NCI-H1105 treated with DMSO at 0.1 percent for 48 hours (cell line): Measurements from ENCODE around the gene VRK1.

Experiments used
- DNase-seq: peaks from one replicate; lab custom pipeline; 2025; lab: John Stamatoyannopoulos, UW

VRK1 gene

DNA sequence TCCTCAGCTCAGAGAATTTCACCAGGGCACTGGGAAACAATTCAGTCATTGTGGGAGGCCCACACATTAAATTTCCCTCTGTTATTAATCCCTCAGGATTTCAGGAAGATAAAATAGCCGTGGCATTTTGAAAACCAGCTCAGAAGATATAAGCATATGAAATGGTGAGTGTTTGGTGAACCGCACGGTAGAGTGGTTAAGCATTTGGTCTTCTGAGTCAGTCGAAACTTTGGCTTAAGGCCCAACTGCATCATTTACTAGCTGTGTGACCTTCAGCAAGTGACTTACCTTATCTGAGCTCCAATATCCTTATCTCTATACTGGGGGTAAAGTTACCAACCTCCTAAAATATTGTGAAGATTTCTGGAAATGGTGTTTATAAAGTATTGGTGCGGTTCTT, 5.2 kb upstream of the VRK1 start:
- no peak for DNase-seq

DNA sequence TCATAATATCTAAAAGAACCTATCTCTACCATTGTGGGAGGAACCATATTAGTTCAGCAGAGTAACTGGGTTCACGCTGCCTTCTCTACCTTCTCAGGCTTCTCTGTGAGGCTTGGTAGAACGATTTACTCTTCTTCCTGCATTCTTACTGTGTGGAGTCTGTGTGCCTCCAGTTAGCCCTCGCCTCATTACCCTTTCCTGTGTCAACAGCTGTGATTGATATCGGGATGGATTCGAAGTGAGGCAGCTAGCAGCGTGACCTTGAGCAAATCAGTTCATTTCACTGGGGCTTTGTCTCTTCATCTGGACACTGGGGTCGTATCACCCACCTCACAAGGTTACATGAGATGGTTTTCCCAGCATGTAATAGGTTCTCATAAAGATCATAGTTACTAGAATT, 4.6 kb upstream of the VRK1 start:
- DNase-seq = no peak

DNA sequence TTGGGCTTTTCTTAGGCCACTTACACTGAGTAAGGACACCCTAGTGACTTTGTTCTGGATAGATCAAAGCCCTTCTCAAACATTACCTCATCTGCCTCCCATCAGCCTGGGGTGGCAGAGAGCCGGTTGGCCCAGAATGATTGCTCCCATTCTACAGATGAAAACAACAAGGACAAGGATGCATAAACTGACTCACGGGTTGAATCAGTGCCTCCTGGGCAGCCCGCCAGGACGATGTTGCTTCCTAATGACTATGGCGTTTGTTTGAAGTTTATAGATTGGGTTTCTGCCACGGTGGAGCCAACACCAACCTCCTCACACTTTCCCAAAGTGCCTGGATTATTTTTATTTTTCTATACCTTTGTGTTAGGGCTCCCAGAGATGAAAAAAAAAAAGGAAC, 3.6 kb upstream of the VRK1 start:
- no peak for DNase-seq

DNA sequence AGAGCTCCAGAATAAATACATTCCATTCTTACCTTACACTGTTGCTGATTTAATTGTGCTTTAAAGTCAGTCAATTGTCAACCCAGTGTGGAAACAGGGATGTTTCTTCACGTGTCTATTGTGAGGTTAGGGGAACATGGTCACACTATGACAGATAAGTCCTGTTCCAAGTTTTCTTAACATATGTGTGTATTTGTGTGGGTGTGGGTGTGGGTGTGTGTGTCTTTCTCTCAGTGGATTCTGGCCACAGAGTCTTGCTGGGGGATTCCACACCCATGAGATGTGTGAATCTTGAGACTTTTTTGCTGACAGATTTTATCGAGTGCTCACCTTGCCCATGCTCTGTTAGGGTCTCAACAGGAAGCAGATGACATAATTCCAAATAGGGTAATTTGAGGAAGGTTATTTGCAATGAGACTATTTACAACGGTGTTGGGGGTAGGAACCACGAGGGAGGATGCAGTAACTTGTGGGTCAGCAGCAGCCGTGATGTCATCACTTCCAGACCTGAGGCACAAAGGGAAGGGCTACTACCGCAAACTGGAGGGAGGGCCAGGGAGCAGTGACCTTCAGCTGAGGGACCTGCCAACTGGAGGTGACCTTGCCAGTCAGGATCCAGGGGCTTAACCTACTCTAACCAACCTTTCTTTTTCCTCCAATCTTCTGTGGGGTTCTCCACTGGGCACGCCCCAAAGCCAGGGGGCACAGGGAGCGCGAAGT, 1.9 kb upstream of the VRK1 start:
- DNase-seq = no peak

DNA sequence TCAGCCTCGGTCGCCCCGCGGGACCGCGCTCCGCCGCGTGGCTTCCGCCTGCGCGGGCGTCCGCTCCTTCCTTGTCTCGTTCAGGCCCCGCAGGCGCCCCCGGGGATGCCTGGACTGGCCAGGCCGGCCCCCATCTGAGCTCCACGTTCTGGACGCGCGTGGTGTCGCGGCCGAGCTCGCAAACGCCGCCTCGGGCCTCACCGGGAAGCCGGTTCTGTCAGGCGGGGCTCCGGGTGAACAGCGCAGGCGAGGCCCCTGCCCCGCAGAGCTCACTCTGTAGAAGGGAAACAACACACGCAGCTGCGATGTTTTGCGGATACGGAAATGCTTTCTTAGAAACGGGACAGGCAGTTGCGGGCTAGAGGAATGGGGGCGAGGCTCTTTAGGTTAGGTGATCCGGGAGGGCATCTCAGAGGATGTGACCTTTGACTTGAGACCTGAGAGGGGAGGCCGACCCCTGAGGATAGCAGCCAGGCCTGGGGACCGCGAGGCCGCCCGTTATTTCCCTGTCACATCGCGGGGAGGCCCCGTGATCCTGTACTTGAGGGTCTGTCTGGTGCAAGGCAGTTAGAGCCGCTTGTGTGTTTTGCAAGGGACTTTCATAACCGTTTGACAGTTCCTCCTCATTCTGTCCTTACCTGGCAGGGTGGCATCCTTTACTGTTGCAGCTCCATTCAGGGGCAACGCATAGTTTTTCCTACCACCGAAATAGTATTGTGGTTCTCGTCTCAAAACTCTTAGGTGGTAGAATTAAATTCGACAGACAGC, 584 bp downstream of the VRK1 start:
- DNase-seq = no peak

DNA sequence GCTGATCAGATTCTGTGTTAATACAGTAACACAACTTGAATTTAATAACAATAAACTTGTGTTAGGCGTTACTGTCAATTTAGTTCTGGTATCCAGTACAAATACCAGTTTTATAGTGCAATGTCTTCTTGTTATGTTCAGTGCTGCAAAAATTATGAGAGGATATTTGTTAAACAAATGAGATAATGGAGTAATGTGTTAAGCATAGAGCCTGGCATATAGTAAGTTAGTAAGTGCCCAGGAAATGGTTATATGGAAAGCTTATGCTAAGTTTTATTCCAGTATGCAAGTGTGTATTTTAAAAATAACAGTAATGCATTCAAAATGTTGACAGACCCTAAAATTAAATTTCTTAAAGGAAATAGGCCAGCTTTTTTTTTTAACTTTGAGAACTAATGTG, 1.8 kb downstream of the VRK1 start:
- DNase-seq = no peak

DNA sequence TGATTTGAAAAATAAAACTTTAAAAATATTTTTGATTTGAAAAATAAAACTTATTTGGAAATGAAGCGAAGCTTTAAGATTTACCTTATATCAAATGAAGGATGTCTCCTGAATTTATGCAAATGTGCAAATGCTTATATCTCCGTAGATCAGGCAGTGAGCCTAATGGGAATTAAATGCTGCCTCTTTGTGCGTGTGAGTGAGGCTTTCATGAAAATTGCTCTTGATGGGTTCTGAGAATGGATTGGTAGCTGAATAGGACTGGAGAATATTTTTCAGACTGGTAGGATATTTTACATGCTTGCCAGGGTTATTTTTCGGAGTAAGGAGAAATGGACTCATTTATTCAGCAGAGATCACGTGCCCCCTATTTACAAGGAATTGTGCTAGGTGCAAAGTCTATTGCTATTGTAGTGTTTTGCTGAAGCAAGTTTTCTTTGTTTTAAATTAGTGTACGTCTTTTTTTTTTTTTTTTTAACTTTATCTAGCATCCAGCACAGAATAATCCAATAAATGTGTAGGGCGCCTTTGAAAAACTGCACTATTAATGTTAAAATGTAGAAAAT, 2.4 kb downstream of the VRK1 start:
- no peak for DNase-seq

DNA sequence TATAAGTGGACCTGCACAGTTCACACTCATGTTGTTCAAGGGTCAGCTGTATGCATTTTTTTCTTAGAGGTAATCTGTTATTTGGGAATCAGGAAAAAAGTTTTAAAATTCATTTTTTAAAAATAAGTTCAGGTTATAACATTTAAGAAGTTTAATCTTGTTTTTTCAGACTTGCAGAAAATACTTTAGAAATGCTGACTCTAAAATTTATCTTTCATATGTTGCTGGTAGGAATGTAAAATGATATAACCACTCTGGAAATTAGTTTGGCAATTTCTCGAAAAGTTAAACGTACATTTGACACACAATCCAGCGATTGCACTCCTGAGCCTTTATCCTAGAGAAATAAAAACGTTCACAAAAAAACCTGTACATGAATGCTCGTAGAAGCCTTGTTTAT, 4.7 kb downstream of the VRK1 start:
- no peak for DNase-seq

DNA sequence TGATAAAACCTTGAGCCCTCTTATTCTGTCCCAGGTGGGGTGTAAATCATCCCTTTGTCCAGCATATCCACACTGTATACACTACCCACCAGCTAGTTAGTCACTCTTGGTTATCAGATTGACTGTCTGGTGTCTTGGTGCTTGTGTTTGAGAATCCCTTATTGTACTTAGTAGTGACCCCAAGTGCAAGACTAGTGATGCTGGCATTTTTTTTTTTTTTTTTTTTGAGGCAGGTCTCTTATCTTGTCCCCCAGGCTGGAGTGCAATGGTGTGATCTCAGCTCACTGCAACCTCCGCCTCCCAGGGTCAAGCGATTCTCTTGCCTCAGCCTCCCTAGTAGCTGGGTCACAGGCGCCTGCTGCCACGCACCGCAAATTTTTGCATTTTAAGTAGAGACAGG, 5.8 kb downstream of the VRK1 start:
- no peak for DNase-seq

DNA sequence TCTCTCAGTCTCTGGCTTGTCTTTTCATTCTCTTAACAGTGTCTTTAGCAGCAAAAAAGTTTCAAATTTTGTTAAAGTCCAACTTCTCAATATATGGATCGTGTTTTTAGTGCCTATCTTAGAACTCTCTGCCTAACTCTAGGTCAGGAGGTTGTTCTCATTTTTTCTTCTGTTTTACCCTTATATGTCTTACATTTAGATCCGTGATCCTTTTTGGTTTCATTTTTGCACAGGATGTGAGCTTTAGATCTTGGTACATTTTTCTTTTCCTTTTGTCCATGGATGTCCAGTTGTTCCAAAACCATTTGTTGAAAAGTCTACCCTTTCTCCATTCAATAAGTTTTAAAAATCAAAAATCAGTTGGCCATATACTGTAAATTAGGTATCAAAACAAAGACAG, 6.8 kb downstream of the VRK1 start:
- DNase-seq = no peak

DNA sequence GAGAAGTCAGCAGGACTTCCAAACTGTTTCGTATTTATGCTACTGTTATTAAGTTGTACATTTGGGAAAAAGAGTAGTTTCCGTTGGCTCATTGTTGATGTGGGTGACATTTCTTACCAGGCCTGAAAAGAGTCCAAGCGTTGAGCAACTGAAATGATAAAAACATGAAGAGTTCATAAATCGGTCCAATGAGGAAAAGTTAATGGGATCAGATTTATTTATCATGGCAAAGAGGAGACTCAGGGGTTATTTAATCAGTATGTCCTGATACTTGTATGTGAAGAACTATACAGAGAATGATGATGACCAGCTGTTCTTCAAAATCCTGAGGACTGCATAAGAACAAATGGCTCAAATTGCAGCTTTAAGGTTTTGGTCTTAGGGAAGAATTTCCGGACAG, 7.7 kb downstream of the VRK1 start:
- DNase-seq = no peak

DNA sequence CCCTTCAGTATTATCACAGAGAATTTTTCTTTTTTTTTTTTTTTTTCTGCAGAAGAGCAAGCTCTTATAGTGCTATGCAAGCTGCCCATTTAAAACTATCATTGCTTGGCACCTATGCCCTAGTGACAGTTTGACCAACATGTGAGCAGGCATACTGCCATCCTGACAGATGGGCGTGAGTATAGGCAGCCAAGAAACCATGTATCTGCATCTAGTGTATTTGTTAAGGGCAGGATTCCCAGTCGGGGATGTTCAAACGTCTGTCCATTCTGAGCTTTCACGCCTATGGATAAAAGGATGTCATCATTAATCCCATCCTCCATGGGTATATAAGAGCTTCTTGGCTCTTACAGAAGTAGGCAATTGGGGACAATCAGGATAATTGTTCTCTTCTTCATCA, 8.8 kb downstream of the VRK1 start:
- DNase-seq = peak; percentile 51

DNA sequence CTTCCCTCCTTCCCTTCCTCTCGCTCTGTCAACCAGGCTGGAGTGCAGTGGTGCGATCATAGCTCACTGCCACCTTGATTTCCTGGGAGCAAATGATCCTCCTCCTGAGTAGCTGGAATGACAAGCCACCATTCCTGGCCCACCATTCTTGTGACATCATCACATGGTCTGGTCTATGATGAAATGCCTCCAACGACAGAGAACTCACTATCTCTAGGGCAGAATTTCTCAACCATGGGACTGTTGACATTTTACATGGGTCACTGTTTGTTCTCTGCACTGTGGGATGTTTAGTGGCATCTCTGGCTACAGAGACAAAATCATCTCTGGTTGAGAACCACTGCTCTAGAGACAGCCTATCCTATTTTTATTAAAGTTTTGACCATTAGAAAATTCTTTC, 9.7 kb downstream of the VRK1 start:
- no peak for DNase-seq

DNA sequence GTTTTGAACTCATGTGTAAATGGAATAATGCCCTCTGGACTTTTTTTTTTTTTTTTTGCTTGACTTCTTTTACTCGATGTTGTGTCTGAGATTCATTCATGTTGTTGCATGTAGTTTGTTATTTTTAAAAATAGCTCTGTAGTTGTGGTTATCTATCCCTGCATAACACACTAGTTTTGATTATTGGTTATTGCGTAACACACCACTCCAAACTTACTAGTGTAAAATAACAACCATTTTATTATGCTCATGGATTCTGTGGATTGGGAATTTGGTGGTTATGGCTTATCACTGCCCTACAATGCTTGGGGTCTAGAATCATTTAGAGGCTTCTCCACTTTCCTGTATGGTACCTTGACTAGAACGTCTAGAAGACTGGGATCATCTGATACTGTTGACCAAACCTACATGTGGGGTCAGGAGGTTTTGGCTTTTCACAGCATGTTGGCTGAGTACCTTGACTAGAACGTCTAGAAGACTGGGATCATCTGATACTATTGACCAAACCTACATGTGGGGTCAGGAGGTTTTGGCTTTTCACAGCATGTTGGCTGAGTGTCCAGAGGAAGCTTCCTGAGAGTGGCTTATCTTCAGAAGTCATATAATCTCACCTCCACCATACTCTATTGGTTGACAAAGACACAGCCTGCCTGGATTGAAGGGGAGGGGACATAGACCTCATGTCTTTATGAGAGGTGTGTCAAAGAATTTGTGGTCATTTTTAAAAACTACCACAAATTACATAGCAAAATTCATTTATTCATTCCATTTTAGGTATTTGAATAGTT, 11.6 kb downstream of the VRK1 start:
- DNase-seq = no peak

DNA sequence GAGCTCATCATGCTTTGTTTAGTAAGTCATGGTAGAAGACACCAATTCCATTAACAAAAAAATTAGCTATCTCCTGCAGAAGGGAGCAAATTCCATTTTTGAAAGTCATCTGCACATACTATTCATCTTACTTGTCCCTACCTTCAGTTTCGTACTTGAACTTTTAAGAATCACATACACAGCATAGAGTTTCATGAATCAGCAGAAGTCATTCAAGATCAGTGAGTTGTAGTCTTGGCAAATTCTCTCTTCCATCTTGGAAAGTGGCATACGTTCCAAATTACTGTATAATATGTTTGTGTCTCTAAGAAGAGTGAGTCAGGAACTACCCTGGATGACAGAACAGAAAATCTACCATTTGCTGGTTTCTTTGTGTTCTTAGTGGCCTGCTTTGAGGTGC, 14.1 kb downstream of the VRK1 start:
- no peak for DNase-seq

DNA sequence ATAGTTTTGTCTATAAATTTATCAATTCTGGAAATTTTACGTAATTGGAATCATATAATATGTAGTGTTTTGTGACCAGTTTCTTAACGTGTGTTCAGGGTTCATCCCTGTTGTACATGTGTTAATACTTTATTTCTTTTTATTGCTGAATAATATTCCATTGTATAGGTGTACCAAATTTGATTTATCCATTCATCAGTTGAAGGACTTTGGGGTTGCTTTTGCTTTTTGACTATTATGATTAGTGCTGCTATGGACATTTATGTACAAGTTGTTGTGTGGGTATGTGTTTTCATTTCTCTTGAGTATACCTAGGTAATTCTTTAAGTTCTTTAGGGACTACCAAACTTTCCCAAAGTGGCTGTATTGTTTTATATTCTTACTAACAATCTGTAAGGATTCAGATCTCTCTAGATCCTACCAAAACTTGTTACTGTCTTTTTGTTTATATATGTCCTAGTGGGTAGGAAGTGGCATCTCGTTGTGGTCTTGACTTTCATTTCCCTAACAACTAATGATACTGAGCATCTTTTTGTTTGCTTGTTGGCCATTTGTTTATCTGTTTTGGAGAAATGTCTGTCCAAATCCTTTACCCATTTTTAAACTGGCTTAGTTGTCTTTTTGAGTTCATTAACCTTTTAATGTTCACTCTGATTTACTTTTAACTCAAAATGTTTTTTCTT, 14.9 kb downstream of the VRK1 start:
- no peak for DNase-seq

DNA sequence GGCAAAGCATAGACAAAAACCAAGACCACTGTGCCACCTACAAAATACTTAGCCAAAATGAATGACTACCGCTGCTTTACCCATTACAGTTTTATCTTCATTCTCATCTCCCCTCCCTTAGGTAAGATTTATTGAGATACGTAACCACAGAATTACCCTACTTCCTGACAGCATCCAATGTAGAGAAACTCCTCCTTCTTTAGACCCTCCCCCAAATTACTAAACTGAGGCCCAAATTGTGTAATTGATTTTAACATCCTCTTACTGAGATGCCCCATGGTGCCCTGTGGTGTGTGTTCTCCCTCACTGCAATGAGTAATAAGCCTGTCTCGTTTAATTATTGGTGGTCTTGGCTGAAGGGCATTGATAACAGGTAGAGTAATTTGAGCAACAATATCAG, 19.1 kb downstream of the VRK1 start:
- DNase-seq = no peak

DNA sequence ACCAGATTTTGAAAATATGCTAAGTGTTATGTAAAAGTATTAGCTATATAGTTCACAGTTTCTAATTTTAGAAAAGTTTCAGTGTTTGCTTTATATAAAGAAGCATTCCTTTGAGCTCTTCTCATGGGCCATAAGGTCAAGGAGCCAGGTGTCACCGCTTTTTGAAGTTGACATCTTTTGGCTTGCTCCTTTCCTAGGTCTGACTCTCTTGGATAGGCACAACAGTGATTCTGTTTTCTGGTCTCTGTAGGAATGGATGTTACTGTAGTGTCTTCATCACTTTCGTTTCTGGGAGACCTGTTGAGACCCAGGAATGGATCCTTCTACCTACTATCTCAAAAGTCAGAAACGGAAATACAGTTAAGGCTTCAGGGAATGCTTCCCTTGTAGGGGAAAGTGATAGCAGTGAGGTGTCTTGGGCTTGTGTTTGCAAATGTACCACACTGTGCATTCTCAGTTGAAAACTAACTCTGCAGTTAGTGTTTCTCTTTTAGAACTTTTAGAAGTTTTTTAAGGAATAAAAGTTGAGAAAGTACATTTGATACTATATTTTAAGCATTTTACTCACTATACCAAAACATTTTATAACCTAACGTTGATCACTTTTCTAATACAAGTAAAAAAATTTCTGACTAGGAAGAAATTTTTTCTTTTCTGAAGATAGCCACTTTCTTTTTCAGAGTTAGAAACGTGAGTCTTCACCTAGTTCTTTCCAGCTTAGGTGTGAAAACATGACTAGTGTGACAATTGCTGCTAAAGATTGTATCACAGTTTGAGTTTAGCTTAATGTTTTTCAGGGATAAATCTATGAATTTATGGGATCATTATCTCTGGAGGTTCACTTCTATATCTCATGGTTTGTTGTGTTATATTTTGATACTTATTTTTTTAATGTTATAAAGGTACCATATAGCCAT, 20.8 kb downstream of the VRK1 start:
- DNase-seq = no peak

DNA sequence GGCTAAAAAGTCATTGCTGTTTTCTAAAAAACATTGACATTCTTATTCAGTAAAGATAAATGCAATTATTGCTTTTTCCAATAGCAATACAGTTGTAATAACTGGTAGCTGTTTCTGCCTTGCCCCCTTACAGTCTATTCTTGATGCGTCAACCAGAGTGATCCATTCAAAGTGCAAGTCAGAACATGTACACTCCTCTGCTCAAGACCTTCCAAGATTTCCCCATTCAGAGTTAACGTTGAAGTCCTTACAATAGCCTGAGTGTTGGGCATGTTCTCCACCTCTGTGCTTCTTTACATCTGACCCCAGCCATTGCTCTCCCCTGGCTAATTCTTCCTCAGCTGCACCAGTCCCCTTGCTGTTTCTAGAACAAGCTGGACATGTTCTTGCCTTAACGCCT, 24.3 kb downstream of the VRK1 start:
- no peak for DNase-seq

DNA sequence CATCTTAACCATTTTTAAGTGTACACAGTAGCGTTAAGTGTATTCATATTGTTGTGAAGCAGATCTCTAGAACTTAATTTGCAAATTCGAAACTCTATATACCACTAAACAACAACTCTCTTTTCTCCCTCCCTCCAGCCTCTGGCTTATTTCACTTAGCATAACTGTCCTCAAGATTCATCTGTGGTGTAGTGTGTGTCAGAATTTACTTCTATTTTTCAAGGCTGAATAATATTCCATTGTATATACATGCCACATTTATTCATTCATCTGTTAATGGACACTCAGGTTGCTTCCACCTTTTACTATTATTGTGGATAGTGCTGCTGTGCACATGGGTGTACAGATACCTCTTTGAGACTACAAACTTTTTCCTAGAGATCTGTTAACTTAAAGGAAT, 26.5 kb downstream of the VRK1 start:
- no peak for DNase-seq

DNA sequence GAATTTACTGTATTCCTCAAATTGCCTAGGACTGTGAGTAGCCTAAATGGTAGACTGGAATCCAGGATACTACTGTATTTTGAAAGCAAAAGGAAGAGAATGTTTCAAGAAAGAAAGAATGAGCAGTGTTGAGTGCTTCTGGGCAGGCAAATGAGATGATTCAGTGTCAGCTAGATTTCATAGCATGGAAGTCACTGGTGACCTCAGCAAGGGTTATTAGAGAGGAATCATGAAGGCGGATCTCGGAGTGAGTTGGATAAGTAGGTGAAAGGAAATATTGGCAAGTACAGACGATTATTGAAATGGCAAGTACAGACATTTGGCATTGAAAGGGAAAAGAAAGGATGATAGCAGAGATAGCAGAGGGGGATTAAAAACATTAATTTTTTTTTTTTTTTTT, 27.1 kb downstream of the VRK1 start:
- DNase-seq = no peak
